KG1 (cell line): ENCODE results near the gene ACOT8.
"Not testable (repeated sequence)": the region's sequence is repeated elsewhere in the genome, so short reads cannot be mapped to it uniquely, and the experiment has no call there.

ENCODE experiments used
- DNase-seq: peaks from one replicate; lab custom pipeline; 2025; lab: John Stamatoyannopoulos, UW

The ACOT8 gene

DNA sequence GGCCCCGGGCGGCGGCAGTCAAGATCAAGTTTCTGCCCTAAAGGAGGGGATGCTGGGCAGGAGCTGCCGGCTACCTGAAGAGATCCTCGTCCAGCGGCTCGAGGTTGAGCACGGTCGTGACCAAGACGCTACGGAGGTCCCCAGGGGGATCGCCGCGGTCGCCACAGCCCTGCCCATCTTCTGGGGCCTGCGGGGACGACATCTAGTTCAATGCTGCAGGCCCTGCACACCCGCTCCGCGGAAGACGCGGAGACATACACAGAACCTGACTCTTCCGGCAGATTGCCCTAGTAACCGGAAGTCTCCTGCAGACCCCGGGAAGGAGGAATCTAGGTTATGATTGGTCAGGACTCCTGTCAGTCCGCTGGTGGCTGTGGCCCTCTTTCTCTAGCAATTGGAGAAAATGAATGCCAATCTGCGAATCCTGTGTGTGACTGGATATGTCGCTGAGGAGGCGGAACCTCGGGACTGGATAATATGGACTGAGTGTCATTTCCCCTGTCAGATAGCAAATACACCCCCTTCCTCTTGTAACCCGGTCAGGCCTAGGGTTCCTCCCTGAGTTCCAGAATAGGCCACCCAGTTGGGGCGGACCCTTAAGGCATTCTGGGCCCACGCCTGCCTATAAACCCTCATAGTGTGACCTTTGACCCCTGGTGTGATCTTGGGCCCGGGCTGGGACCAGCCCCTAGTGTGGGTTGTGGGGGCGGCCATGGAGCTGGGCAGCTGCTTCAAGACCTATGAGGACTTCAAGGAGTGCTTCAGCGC lies at the start of gene ACOT8, which contains the start of gene ZSWIM3:
ACOT8 (minus strand) TSS at position 279 of the 768 bp plus-strand sequence; CDS start at position 202, 77 bp downstream.
ZSWIM3 (plus strand) TSS at position 501 of the 768 bp plus-strand sequence; CDS start at position 713, 212 bp downstream.
- peak; percentile 99 for DNase-seq

DNA sequence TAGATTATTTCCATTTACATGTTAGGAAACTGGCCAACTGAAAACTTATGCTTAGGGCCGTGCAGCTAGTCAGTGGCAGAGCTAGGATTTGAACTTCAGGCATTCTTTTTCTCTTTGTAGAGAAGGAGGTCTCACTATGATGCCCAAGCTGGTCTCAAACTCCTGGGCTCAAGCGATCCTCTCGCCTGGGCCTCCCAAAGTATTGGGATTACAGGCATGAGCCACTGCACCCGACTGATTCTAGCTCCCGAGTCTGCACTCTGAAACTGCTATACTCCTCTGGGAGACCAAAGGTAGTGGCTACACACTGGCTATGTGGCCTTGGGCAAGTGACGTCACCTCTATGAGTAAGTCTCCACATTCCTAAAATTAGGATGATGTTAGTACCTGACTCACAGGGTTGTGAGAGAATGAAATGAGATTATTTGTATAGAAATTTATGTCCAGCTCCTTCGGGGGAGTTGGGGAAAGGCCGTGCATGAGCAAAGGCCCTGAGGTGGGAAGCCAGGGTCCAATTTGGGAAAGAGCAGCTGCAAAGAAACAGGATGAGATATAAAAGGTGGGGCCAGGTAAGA lies 48.4 kb upstream of the ACOT8 start:
- no peak for DNase-seq

DNA sequence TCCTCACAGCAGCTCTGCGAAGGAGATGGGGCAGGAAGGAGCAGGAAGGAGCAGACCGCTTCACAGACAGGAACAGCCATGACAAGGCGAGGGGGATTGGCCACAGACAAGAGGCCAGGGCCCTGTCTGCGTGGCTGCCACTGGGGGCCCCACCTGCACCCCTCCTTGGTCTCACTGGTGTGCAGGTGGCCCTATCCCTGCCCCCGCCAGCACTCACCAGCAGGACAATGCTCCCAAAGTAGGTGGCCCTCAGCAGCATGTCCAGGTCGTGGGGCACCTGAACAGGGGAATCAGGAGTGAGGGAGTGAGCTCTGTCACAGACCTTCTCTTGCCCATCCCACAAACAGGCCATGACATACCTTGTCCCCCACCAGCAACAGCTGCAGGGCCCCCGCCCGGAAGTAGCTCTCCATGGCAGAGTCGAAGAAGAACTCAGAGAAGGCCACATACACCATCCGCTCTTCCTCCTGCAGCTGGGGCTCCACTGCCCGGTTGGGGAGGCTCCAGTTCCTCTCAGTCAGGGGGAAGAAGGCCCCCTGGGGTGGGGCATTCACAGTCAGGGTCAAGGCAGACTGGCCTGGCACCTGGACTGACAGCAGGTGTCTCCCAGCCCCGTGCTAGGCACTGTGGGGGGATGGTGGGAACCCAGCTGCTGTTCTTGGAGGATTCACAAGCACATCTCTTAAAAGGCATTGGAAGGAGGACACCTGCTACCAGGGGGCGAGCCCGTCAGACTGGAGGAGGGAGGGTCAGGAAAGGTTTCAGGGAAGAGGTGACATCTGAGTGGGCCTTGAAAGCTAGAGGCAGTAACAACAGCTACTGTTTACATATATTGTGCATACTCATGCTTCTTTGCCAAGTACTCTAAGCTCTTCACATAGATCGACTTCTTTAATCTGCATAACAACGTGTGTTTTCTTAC lies 47.7 kb upstream of the ACOT8 start:
- no peak for DNase-seq

DNA sequence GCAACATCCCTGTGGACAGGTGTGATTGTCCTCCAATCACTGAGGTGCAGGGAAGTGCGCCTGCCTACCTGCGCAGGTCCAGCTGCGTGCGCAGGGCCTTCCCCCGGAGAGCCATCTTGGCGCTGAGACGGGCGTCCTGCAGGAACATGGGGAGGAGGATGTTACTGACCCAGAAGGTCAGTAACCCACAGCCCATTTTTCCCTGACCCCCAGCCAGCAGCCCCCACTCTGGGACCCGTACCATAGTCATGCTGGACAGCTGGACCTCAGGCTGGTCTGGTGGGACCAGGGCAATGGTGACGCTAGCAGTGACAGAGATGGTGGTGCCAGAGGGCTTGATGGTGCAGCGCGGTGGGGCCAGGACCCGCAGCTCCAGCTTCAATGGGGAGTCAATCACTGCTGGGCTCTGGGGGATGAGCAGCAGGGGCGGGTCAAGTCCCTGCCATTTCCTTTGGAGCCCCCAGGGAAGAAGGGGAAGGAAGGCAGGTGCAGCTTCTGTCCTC lies 45.1 kb upstream of the ACOT8 start:
- no peak for DNase-seq

DNA sequence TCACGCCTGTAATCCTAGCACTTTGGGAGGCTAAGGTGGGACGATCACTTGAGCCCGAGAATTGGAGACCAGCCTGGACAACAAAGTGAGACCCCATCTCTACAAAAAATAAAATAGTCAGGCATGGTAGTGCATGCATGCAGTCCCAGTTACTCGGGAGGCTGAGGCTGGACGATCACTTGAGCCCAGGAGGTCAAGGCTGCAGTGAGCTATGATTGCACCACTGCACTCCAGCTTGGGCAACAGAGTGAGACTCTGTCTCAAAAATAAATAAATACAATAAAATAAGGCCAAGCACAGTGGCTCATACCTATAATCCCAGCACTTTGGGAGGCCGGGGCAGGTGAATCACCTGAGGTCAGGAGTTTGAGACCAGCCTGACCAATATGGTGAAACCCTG lies 44.1 kb upstream of the ACOT8 start:
- DNase-seq = not testable (repeated sequence)

DNA sequence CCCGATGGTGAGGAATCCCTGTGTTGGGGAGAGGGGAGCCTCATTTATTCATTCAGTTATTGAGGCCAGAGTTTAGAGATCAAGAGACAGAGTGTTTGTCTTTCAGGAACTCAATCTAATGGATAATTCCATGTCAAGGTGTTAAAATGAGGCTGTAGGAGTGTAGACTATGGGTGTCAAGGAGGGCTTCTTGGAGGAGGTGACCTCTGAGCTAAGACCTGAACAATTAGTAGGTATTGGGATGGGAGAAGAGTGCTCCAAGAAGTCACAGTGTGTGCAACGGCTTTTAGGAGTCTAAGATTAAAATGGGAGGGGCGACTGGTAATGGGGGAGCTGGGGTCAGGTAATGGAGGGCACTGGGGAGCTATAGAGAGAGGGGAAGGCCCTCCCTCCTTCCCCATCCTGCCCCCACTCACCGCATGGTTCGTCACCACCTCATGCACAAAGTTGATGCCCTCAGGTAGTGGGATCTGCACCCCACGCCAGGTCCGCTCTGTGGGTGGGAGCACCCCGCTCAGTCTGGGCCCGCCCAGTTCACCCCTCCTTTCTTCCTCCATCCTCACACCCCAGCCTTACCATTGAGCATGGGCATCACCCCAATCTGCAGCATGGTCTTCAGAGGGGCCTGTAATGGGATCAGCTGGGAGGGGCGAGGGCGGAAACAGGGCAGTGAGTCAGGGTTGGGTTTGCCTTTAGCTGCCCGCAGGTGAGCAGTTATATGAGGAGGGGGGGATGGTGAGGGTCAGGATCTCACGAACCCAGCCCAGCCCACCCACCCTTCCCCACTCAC lies 42.0 kb upstream of the ACOT8 start:
- DNase-seq = no peak

DNA sequence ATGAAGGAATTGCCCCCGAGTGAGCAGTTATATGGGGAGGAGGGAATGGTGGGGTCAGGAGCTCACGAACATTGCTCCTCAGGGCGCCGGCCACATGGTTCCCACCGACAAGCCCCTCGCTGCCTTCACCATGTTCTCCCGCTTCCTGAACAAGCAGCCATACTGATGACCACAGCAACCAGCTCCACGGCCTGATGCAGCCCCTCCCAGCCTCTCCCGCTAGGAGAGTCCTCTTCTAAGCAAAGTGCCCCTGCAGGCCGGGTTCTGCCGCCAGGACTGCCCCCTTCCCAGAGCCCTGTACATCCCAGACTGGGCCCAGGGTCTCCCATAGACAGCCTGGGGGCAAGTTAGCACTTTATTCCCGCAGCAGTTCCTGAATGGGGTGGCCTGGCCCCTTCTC lies 41.1 kb upstream of the ACOT8 start:
- no peak for DNase-seq

DNA sequence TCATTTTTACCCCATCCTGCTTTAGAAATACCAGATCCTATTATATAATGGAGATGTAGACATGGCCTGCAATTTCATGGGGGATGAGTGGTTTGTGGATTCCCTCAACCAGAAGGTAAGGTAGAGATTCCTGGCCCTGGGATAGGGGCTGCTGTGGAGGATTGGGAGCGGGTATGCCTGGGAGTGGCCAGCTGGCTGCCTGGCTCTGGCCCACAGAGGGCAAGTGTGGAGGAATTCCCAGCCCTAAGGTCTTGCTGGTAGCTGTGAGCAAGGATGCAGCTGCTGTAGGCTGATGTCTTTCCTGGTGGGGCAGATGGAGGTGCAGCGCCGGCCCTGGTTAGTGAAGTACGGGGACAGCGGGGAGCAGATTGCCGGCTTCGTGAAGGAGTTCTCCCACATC lies 40.5 kb upstream of the ACOT8 start:
- no peak for DNase-seq

DNA sequence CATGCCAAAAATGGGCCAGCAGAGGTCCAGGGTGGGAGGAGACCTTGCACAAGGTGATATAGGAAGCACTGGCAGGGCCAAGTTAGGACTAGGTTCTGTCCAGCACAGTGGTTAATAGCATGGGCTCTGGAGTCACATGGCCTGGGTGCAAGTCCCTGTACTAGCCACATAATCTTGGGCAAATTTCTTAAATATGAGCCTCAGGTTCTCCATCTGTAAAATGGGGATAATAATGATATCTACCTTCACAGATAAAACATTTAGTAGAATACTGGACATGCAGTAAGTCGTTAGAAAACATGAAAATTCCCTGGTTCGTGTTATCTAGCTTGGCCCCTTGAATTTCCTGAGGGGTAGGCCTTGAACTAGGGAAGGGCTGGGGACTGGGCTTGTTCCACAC lies 40.1 kb upstream of the ACOT8 start:
- no peak for DNase-seq

DNA sequence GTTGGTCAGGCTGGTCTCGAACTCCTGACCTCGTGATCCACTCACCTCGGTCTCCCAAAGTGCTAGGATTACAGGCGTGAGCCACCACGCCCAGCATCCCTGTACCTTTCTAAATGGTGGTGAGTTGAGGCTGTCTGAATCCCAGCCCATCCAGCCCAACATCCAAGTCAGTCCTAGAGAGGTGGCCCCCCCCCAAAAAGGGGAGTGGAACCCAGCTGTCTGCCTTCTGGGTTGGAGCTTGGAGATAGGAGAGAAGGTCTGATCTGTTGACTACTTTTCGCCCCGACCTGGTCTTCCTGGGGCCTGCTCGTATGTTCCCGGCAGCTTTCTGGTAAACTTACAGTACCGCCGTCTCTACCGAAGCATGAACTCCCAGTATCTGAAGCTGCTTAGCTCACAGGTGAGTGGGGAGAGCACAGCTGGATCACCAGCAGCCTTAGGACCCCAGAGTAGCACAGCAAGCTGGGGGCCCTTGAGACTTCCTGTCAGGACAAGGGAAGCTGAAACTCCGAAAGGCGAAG lies 39.5 kb upstream of the ACOT8 start:
- no peak for DNase-seq

DNA sequence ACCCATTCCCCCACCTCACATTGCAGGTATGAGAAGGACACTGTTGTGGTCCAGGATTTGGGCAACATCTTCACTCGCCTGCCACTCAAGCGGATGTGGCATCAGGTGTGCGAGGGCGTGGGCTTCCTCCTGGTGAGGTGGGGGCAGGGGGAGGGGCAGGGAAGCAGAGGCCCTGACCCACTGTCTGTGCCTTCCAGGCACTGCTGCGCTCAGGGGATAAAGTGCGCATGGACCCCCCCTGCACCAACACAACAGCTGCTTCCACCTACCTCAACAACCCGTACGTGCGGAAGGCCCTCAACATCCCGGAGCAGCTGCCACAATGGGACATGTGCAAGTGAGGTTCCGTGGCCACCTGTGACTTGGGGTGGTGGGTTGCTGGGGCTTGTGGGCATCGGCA lies 37.6 kb upstream of the ACOT8 start:
- no peak for DNase-seq

DNA sequence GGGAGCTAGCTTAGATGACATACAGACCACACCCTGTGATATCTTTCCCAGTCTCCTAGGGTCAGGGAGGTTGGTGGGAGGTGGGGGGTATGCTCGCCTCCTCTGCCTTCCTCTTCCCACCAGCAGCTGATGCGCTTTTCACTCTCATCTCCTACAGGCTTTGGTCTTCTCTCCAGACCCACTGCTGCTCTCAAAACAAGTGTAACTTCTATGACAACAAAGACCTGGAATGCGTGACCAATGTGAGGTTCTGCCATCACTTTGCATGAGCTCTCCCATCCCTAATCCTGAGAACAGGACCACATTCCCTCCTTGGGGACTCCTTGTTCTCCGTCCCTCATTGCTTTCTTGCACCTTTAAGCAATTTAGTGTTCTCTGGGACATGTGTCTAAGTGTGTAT lies 36.6 kb upstream of the ACOT8 start:
- no peak for DNase-seq

DNA sequence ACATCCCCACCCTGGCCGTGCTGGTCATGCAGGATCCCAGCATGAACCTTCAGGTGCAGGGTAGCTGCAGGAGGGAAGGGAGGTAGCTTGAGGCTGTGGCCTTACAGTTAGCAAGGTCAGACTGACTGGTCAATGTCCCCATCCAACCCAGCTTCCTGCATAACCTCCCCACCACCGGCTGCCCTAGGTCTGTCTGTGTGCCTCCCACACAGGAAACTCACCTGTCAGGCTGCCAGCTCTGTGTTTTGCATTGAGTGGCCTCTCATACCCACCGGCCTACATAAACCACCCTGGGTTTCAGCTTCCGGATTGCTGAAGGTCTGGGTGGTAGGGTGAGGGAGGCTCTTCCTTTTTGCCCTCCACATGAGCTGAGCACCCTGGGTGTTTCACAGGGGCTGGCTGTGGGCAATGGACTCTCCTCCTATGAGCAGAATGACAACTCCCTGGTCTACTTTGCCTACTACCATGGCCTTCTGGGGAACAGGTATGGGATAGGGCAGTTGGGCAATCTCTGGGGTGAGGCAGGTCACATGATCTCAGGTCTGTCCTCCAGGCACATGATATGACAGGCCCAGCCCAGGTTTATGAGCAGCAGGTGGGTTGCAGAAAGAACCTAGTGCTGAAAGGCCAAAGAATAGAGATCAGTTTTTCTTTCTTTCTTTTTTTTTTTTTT lies 35.8 kb upstream of the ACOT8 start:
- no peak for DNase-seq

DNA sequence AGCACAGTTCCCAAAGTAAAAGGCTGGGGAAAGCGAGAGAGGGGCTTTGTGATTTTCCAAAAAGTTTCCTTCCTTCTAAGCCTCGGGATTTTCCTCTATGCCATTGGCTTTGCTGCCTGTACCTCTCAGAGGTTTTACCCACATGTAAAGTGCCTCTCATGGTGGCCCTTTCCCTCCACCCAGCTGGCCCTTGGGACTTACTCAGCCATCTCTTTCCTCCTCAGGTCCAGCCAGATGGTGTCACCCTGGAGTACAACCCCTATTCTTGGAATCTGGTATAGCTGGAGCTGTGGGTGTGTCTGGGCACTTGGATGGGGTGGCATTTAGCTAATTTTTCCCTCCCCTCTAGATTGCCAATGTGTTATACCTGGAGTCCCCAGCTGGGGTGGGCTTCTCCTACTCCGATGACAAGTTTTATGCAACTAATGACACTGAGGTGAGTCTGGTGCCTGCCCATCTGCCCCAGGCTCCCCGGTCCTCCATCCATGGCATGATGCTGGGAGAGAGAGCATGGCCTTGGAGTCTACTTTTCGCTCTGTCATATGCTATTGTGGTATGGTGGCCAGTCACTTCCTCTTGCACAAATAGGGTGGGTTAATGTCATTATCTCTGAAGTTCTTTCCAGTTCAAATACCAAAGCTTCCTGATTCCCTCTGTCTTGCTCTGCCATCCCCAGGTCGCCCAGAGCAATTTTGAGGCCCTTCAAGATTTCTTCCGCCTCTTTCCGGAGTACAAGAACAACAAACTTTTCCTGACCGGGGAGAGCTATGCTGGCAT lies 35.0 kb upstream of the ACOT8 start:
- no peak for DNase-seq

DNA sequence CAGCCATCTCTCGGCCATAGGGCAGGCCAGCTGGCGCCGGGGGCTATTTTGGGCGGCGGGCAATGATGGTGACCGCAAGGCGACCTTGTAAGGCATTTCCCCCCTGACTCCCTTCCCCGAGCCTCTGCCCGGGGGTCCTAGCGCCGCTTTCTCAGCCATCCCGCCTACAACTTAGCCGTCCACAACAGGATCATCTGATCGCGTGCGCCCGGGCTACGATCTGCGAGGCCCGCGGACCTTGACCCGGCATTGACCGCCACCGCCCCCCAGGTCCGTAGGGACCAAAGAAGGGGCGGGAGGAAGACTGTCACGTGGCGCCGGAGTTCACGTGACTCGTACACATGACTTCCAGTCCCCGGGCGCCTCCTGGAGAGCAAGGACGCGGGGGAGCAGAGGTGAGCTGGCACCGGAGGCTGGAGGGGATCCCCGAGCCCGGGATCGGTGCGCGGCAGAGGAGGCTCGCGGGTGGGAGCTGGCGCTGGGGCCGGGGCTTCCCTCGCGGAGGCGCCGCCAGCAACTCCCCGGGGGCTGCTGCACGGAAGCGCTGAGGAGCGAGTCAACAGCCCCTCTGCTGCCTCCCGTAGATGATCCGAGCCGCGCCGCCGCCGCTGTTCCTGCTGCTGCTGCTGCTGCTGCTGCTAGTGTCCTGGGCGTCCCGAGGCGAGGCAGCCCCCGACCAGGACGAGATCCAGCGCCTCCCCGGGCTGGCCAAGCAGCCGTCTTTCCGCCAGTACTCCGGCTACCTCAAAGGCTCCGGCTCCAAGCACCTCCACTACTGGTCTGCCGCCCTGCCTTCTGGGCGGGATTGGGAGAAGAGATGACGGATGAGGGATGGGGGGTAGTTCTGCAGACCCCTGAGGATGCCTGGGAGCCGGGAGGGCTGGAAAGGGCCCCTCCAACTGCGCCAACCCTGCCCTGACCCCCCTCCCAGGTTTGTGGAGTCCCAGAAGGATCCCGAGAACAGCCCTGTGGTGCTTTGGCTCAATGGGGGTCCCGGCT lies 34.1 kb upstream of the ACOT8 start, which contains the start of the genes CTSA and NEURL2:
CTSA (plus strand) TSS at position 351 of the 999 bp plus-strand sequence; CDS start at position 585, 234 bp downstream.
NEURL2 (minus strand) TSS at position 224 of the 999 bp plus-strand sequence; CDS start at position 7, 217 bp downstream.
- DNase-seq = peak; percentile 44

DNA sequence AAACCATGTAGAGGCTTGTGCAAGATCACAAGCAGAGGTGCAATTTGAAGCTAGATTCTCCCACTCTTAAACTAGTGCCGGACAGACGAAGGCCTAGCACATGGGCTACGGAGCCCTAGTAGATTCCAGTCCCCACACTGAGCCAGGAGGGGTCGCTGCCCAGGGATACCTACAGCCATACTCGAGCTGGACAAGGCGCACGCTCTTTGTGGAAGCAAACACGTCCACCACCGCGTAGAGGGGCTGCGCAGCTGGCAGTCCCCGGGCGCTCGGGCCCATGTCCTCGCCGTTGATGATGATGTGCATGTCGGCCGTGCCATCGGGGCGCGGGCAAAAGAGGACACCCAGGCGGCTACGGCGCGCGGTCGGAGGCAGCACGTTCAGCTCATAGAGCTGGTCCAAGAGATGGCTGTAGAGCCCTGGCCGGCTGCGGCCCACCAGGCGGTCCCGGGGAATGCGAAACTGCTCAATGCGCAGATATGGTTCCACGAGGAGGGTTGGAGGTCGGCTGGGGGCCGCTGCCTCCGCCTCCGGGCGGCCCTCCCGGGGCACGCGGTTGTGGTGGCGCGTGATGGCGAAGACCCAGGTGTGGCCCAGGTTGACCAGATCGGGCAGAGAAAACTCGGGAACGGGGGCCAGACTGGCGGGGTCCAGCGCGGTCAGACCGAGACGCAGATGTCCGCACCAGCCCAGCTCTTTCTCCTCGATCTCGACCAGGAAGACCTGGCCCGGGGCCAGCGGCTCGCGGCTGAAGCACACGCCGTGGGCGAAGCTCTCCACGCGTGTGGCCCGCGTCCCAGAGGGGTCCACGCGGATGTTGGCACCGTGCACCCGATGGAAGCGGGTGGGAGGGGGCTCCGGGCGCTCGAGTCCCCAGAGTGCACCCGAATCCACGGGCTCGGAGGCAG lies 33.1 kb upstream of the ACOT8 start:
- no peak for DNase-seq

DNA sequence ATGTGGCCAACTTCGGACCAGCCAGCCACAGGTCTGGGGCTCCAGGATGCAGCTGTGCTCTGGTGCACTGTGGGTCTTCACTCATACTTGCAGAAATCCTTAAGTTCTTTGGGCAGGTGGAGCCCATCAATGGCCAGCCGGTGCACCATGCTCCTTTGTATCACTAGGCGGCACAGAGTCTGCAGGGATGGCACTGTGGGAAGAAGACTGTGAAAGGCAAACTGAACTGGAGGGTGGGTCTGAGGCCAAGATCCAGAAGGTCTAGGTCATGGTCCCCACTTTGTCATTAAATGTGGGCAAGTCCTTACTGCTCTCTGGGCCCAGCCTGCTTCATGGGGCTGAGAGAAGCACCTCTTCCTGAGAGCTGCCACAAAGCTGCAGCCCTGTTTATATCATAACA lies 31.5 kb upstream of the ACOT8 start:
- DNase-seq = no peak
